WTC11 (cell line): ENCODE measurements around the gene MEGF6. TPM values are rescaled to one million over a fixed set of nuclear protein-coding genes. Genes with fewer than 3 reads are reported as not detected.

Experiments used
- ATAC-seq: fragments of 200-7000 bp; cut with Tn5 transposase; 2 replicates; pipeline ENCODE4 v1.10.0; 2021; ENCODE audit warnings: mild to moderate bottlenecking, moderate library complexity
- CTCF ChIA-PET: fragments of 300-600 bp; sonication (Branson Sonifier 250); formaldehyde crosslinking; loops from one replicate; lab custom pipeline; 2021; ENCODE audit warnings: antibody characterized with exemption; lab: Charles Lee
- POLR2A ChIA-PET: fragments of 350-600 bp; sonication (Branson Sonifier 250); formaldehyde crosslinking; loops from one replicate; lab custom pipeline; 2021; ENCODE audit warnings: antibody characterized with exemption; lab: Charles Lee
- DNase-seq: peaks from one replicate; pipeline ENCODE4 v3.0.0; 2021; ENCODE audit warnings: low spot score
- H3K27ac Mint-ChIP-seq: 2 replicates; pipeline ENCODE4 v1.8.0; 2021; ENCODE audit warnings: mixed read lengths
- H3K27me3 Mint-ChIP-seq: 2 replicates; pipeline ENCODE4 v1.8.0; 2021; ENCODE audit warnings: low read depth, mild to moderate bottlenecking, moderate library complexity, mixed read lengths
- H3K36me3 Mint-ChIP-seq: 2 replicates; pipeline ENCODE4 v1.8.0; 2021; ENCODE audit warnings: mixed read lengths
- H3K4me1 Mint-ChIP-seq: 2 replicates; pipeline ENCODE4 v1.8.0; 2022; ENCODE audit warnings: mixed read lengths
- H3K4me3 Mint-ChIP-seq: 2 replicates; pipeline ENCODE4 v1.8.0; 2021; ENCODE audit warnings: mild to moderate bottlenecking, moderate library complexity, mixed read lengths
- H3K9me3 Mint-ChIP-seq: 2 replicates; pipeline ENCODE4 v1.8.0; 2021; ENCODE audit warnings: mixed read lengths
- ATF1 ChIP-seq: sonication (generic); formaldehyde crosslinking; IDR thresholded peaks from 2 replicates; pipeline ENCODE4 v1.8.1; 2023; ENCODE audit warnings: mild to moderate bottlenecking, moderate library complexity, missing genetic modification reagents
- CREB1 ChIP-seq: sonication (generic); formaldehyde crosslinking; IDR thresholded peaks from 2 replicates; pipeline ENCODE4 v1.8.0; 2023; ENCODE audit warnings: mild to moderate bottlenecking, missing genetic modification reagents
- CREM ChIP-seq: sonication (generic); formaldehyde crosslinking; IDR thresholded peaks from 2 replicates; pipeline ENCODE4 v1.8.1; 2022; ENCODE audit warnings: mild to moderate bottlenecking, missing genetic modification reagents, moderate library complexity
- E2F1 ChIP-seq: sonication (generic); formaldehyde crosslinking; IDR thresholded peaks from 2 replicates; pipeline ENCODE4 v1.8.0; 2022; ENCODE audit warnings: mild to moderate bottlenecking, missing genetic modification reagents
- FOXJ3 ChIP-seq: sonication (generic); formaldehyde crosslinking; IDR thresholded peaks from 2 replicates; pipeline ENCODE4 v1.9.0; 2021; ENCODE audit warnings: missing genetic modification reagents, mild to moderate bottlenecking, borderline replicate concordance
- FOXK1 ChIP-seq: sonication (generic); formaldehyde crosslinking; IDR thresholded peaks from 2 replicates; pipeline ENCODE4 v1.8.0; 2022; ENCODE audit warnings: mild to moderate bottlenecking, moderate library complexity, missing genetic modification reagents
- GABPB1 ChIP-seq: sonication (generic); formaldehyde crosslinking; IDR thresholded peaks from 2 replicates; pipeline ENCODE4 v1.8.1; 2023; ENCODE audit warnings: mild to moderate bottlenecking, missing genetic modification reagents
- GTF2I ChIP-seq: fragments of 250-450 bp; sonication (Bioruptor Pico); conservative IDR thresholded peaks from 2 replicates; pipeline ENCODE4 v1.4.0; 2021; ENCODE audit warnings: mild to moderate bottlenecking
- HMGA2 ChIP-seq: fragments of 250-450 bp; sonication (Bioruptor Pico); IDR thresholded peaks from 2 replicates; pipeline ENCODE4 v1.4.0; 2021; ENCODE audit warnings: mild to moderate bottlenecking, moderate library complexity
- HMGXB4 ChIP-seq: sonication (generic); formaldehyde crosslinking; IDR thresholded peaks from 2 replicates; pipeline ENCODE4 v1.8.1; 2023; ENCODE audit warnings: mild to moderate bottlenecking, moderate library complexity, missing genetic modification reagents
- MLX ChIP-seq: sonication (generic); formaldehyde crosslinking; IDR thresholded peaks from 2 replicates; pipeline ENCODE4 v1.8.1; 2023; ENCODE audit warnings: mild to moderate bottlenecking, missing genetic modification reagents, moderate library complexity
- MXD4 ChIP-seq: fragments of 250-450 bp; sonication (Bioruptor Pico); IDR thresholded peaks from 2 replicates; pipeline ENCODE4 v1.8.0; 2021; ENCODE audit warnings: mild to moderate bottlenecking, moderate library complexity, borderline replicate concordance
- NFYB ChIP-seq: sonication (generic); formaldehyde crosslinking; conservative IDR thresholded peaks from 2 replicates; pipeline ENCODE4 v1.8.0; 2022; ENCODE audit warnings: low read depth, missing genetic modification reagents
- PRRX2 ChIP-seq: fragments of 250-450 bp; sonication (Bioruptor Pico); IDR thresholded peaks from 2 replicates; pipeline ENCODE4 v1.8.0; 2021; ENCODE audit warnings: mild to moderate bottlenecking
- RELA ChIP-seq: sonication (generic); formaldehyde crosslinking; IDR thresholded peaks from 2 replicates; pipeline ENCODE4 v1.8.1; 2022; ENCODE audit warnings: missing genetic modification reagents, mild to moderate bottlenecking, borderline replicate concordance
- SOX15 ChIP-seq: fragments of 250-450 bp; sonication (Bioruptor Pico); IDR thresholded peaks from 2 replicates; pipeline ENCODE4 v1.9.0; 2021; ENCODE audit warnings: mild to moderate bottlenecking
- STAT6 ChIP-seq: sonication (generic); formaldehyde crosslinking; conservative IDR thresholded peaks from 2 replicates; pipeline ENCODE4 v1.8.1; 2023; ENCODE audit warnings: mild to moderate bottlenecking, low read depth, missing genetic modification reagents, moderate library complexity
- TEAD1 ChIP-seq: sonication (generic); formaldehyde crosslinking; IDR thresholded peaks from 2 replicates; pipeline ENCODE4 v1.8.0; 2022; ENCODE audit warnings: mild to moderate bottlenecking, missing genetic modification reagents
- USF1 ChIP-seq: sonication (generic); formaldehyde crosslinking; IDR thresholded peaks from 2 replicates; pipeline ENCODE4 v1.8.0; 2022; ENCODE audit warnings: mild to moderate bottlenecking, missing genetic modification reagents
- ZNF138 ChIP-seq: sonication (generic); formaldehyde crosslinking; conservative IDR thresholded peaks from 2 replicates; pipeline ENCODE4 v1.8.1; 2022; ENCODE audit warnings: mild to moderate bottlenecking, moderate library complexity, missing genetic modification reagents
- ZNF263 ChIP-seq: sonication (generic); formaldehyde crosslinking; IDR thresholded peaks from 2 replicates; pipeline ENCODE4 v1.8.1; 2022; ENCODE audit warnings: low read depth, mild to moderate bottlenecking, moderate library complexity, missing genetic modification reagents
- ZNF396 ChIP-seq: fragments of 250-450 bp; sonication (Bioruptor Pico); IDR thresholded peaks from 2 replicates; pipeline ENCODE4 v1.8.0; 2021; ENCODE audit warnings: mild to moderate bottlenecking, moderate library complexity, borderline replicate concordance
- total RNA-seq: library from RNA; stranded (reverse); gene quantifications from 3 replicates; pipeline ENCODE4 v1.2.3, GENCODE V29; 2021

The MEGF6 gene
- total RNA-seq, 1 experiment from 2014 or later: 24.9 TPM

GRCh38 chr1:3453203-3453761, 158.0 kb downstream of the MEGF6 start (continued):
- peak; percentile 82 for TF ChIP-seq HMGXB4
- no peak for TF ChIP-seq HMGA2 (CRISPR knock-in tag)

GRCh38 chr1:3452866-3453175, 158.5 kb downstream of the MEGF6 start:
- Mint-ChIP-seq H3K4me3 (no peak overlapping the region), H3K9me3 (peaks cover 4% of the 10 kb centered on the region; the same call in 1 of the 2 replicates), H3K27ac (no peak overlapping the region), H3K4me1 (peaks cover 7% of the 10 kb centered on the region), H3K36me3 (no peaks in the 10 kb centered on the region), H3K27me3 (no peaks in the 10 kb centered on the region; the same call in 1 of the 2 replicates)
- TF ChIP-seq FOXJ3 (no peak), GTF2I (CRISPR knock-in tag) (no peak), E2F1 (CRISPR knock-in tag) (no peak), ZNF263 (no peak), GABPB1 (CRISPR knock-in tag) (no peak), PRRX2 (CRISPR knock-in tag) (no peak), MXD4 (CRISPR knock-in tag) (no peak), ZNF138 (CRISPR knock-in tag) (no peak), USF1 (CRISPR knock-in tag) (no peak), TEAD1 (CRISPR knock-in tag) (no peak), CREB1 (no peak), SOX15 (CRISPR knock-in tag) (no peak), RELA (CRISPR knock-in tag) (no peak), FOXK1 (CRISPR knock-in tag) (no peak)
- no peak for DNase-seq
- ChIA-PET POLR2A (interaction anchor here (1.2 to 1.7 kb wide), 2 partner anchors 19 to 29 kb away, joined by 3 to 11 read pairs; no protein-coding TSS in a partner anchor), CTCF (interaction anchor here (0.5 to 3.8 kb wide), 69 partner anchors 8 to 1378 kb away, joined by 3 to 165 read pairs (median 5); partner anchors contain the start of genes MEGF6 and PANK4)
- ATAC-seq: no peak

- ChIA-PET POLR2A (interaction anchor here (1.2 to 1.7 kb wide), 2 partner anchors 19 to 30 kb away, joined by 3 to 11 read pairs; no protein-coding TSS in a partner anchor), CTCF (interaction anchor here (0.5 to 3.8 kb wide), 65 partner anchors 8 to 1378 kb away, joined by 3 to 165 read pairs (median 5); partner anchors contain the start of genes MEGF6 and PANK4)
- no peaks in the 10 kb centered on the region; the same call in 1 of the 2 replicates for H3K27me3 Mint-ChIP-seq
- H3K27ac Mint-ChIP-seq: no peak overlapping the region
- no peak for TF ChIP-seq ATF1 (CRISPR knock-in tag)
- no peak for TF ChIP-seq ZNF396
- TF ChIP-seq NFYB (CRISPR knock-in tag): no peak
- no peak for TF ChIP-seq MLX (CRISPR knock-in tag)
- no peak for TF ChIP-seq SOX15 (CRISPR knock-in tag)
- TF ChIP-seq STAT6 (CRISPR knock-in tag): no peak
- TF ChIP-seq CREM (CRISPR knock-in tag): no peak
- peaks cover 7% of the 10 kb centered on the region; the same call in 1 of the 2 replicates for H3K9me3 Mint-ChIP-seq
- H3K4me1 Mint-ChIP-seq: peaks cover 7% of the 10 kb centered on the region
- ATAC-seq (no peak), DNase-seq (no peak)
- no peaks in the 10 kb centered on the region for H3K36me3 Mint-ChIP-seq
- H3K4me3 Mint-ChIP-seq: no peak overlapping the region
Observed at GRCh38 chr1:3451994-3452865, 159.1 kb downstream of the MEGF6 start.
